Measurements from ENCODE around the gene NKX3-2.

Gene NKX3-2

DNA sequence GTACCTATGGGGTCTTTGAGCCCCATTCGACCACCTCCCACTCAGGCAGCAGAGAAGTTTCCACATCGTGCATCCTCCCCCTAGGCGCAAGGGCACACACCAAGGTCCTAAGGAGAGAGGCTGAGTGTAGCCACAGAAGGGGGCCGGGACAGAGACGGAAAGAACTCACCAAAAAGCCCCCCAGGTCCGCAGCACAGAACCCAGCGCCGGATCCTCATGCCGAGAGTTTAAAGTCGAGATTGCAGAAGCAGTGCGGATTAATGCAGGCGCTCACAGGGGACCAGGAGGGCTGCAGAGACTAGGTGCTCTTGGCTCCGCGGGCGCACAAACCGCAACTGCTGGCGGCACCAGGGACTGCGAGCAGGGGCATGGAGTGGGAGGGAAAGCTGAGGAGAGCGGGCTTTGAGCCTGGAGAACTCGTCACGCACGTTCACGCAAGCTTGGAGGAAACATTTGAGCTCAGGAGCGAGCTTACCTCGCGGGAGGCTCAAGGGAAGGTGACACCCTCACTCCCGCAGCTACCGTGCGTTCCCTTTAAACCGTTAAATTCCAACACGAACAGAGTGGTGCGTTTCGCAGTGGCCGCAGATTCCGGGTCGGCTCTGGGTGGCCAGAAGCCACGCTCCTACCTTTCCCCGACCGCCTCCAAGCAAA is 8.5 kb downstream of the NKX3-2 start:
- TF ChIP-seq, protein P1, sequence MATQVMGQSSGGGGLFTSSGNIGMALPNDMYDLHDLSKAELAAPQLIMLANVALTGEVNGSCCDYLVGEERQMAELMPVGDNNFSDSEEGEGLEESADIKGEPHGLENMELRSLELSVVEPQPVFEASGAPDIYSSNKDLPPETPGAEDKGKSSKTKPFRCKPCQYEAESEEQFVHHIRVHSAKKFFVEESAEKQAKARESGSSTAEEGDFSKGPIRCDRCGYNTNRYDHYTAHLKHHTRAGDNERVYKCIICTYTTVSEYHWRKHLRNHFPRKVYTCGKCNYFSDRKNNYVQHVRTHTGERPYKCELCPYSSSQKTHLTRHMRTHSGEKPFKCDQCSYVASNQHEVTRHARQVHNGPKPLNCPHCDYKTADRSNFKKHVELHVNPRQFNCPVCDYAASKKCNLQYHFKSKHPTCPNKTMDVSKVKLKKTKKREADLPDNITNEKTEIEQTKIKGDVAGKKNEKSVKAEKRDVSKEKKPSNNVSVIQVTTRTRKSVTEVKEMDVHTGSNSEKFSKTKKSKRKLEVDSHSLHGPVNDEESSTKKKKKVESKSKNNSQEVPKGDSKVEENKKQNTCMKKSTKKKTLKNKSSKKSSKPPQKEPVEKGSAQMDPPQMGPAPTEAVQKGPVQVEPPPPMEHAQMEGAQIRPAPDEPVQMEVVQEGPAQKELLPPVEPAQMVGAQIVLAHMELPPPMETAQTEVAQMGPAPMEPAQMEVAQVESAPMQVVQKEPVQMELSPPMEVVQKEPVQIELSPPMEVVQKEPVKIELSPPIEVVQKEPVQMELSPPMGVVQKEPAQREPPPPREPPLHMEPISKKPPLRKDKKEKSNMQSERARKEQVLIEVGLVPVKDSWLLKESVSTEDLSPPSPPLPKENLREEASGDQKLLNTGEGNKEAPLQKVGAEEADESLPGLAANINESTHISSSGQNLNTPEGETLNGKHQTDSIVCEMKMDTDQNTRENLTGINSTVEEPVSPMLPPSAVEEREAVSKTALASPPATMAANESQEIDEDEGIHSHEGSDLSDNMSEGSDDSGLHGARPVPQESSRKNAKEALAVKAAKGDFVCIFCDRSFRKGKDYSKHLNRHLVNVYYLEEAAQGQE (IDR thresholded peaks at IDR 0.05; ENCODE audit: insufficient read depth in 1 of 2, low read depth in 2 of 2, low read length in 2 of 2) = no peak
- TF ChIP-seq SIN3A (IDR thresholded peaks at IDR 0.05; ENCODE audit: borderline replicate concordance, insufficient read depth, low read length) (no peak), TAF1 (IDR thresholded peaks at IDR 0.05; ENCODE audit: borderline replicate concordance, insufficient read depth, low read length) (no peak), FOXP2 (optimal IDR thresholded peaks at IDR 0.05; ENCODE audit: borderline replicate concordance, extremely low read depth, extremely low read length, insufficient read depth) (no peak), POLR2AphosphoS5 (IDR thresholded peaks at IDR 0.05; ENCODE audit: low read depth, low read length) (no peak)

- TF ChIP-seq TAF1 (IDR thresholded peaks at IDR 0.05; ENCODE audit: borderline replicate concordance, insufficient read depth, low read length) (no peak), POLR2AphosphoS5 (IDR thresholded peaks at IDR 0.05; ENCODE audit: low read depth, low read length) (no peak), SIN3A (IDR thresholded peaks at IDR 0.05; ENCODE audit: borderline replicate concordance, insufficient read depth, low read length) (no peak), FOXP2 (optimal IDR thresholded peaks at IDR 0.05; ENCODE audit: borderline replicate concordance, extremely low read depth, extremely low read length, insufficient read depth) (no peak)
- TF ChIP-seq, protein P1 (IDR thresholded peaks at IDR 0.05; ENCODE audit: insufficient read depth in 1 of 2, low read depth in 2 of 2, low read length in 2 of 2) = no peak
Observed at GRCh38 chr4:13535118-13535517, 9.2 kb downstream of the NKX3-2 start.

GRCh38 chr4:13534344-13535063 is 9.8 kb downstream of the NKX3-2 start:
- TF ChIP-seq FOXP2 (optimal IDR thresholded peaks at IDR 0.05; ENCODE audit: borderline replicate concordance, extremely low read depth, extremely low read length, insufficient read depth) (no peak), TAF1 (IDR thresholded peaks at IDR 0.05; ENCODE audit: borderline replicate concordance, insufficient read depth, low read length) (no peak), POLR2AphosphoS5 (IDR thresholded peaks at IDR 0.05; ENCODE audit: low read depth, low read length) (no peak), SIN3A (IDR thresholded peaks at IDR 0.05; ENCODE audit: borderline replicate concordance, insufficient read depth, low read length) (no peak)
- TF ChIP-seq, protein P1 (IDR thresholded peaks at IDR 0.05; ENCODE audit: insufficient read depth in 1 of 2, low read depth in 2 of 2, low read length in 2 of 2) = no peak

GRCh38 chr4:13533670-13534343 is 10.5 kb downstream of the NKX3-2 start:
- TF ChIP-seq, protein P1 (IDR thresholded peaks at IDR 0.05; ENCODE audit: insufficient read depth in 1 of 2, low read depth in 2 of 2, low read length in 2 of 2) = no peak
- no peak for TF ChIP-seq FOXP2 (optimal IDR thresholded peaks at IDR 0.05; ENCODE audit: borderline replicate concordance, extremely low read depth, extremely low read length, insufficient read depth)
